CD4-positive, CD25-positive, alpha-beta regulatory T cell (primary cell): Measurements from ENCODE around the gene LGR4. TPM values are rescaled to one million over a fixed set of nuclear protein-coding genes. Genes with fewer than 3 reads are reported as not detected.

Experiments
- ATAC-seq, 2 donors: fragments of 150-1000 bp; cut with Tn5 transposase; one replicate each; pipeline ENCODE4 v1.10.0; 2021; ENCODE audit warnings: low read depth in 2 of 2, moderate number of reproducible peaks in 2 of 2, moderate library complexity in 1 of 2
- DNase-seq, 3 donors: peaks; one replicate each; pipeline versions ENCODE4 v3.0.0 to v3.0.0-alpha.2; 2012 to 2022; ENCODE audit warnings: mixed read lengths in 1 of 3
- H3K27ac ChIP-seq: one replicate; pipeline ENCODE4 v1.7.0; 2013; ENCODE audit warnings: mild to moderate bottlenecking, low read length; ENCODE audit not compliant: insufficient read depth, poor library complexity, severe bottlenecking
- H3K27me3 ChIP-seq: one replicate; pipeline ENCODE4 v1.7.0; 2013; ENCODE audit warnings: low read length; ENCODE audit not compliant: control insufficient read depth, insufficient read depth
- H3K36me3 ChIP-seq: one replicate; pipeline ENCODE4 v1.7.0; 2013; ENCODE audit warnings: mild to moderate bottlenecking, low read length, moderate library complexity; ENCODE audit not compliant: control insufficient read depth, insufficient read depth
- H3K4me1 ChIP-seq: 2 replicates; pipeline ENCODE4 v1.7.0; 2013; ENCODE audit warnings: mild to moderate bottlenecking, low read length; ENCODE audit not compliant: insufficient read depth, control insufficient read depth, poor library complexity, severe bottlenecking
- H3K4me3 ChIP-seq: one replicate; pipeline ENCODE4 v1.7.0; 2013; ENCODE audit warnings: low read depth, mild to moderate bottlenecking, low read length, moderate library complexity
- H3K9me3 ChIP-seq, 2 experiments: 1 replicate in 1 of 2; 2 replicates in 1 of 2; pipeline ENCODE4 v1.7.0; 2013; ENCODE audit warnings: low read length in 2 of 2, mild to moderate bottlenecking in 1 of 2, moderate library complexity in 1 of 2; ENCODE audit not compliant: control insufficient read depth in 2 of 2
- H3K27ac Mint-ChIP-seq, 3 donors: one replicate each; pipeline ENCODE4 v1.8.0; 2020 to 2022; ENCODE audit warnings: mild to moderate bottlenecking in 3 of 3, mixed read lengths in 3 of 3, moderate library complexity in 2 of 3
- H3K27me3 Mint-ChIP-seq: one replicate; pipeline ENCODE4 v1.8.0; 2022; ENCODE audit warnings: mild to moderate bottlenecking, mixed read lengths
- H3K36me3 Mint-ChIP-seq: one replicate; pipeline ENCODE4 v1.8.0; 2020; ENCODE audit warnings: mixed read lengths
- H3K4me1 Mint-ChIP-seq, 4 donors: one replicate each; pipeline ENCODE4 v1.8.0; 2020 to 2022; ENCODE audit warnings: mixed read lengths in 4 of 4, mild to moderate bottlenecking in 1 of 4
- H3K4me3 Mint-ChIP-seq, 4 donors: one replicate each; pipeline ENCODE4 v1.8.0; 2020 to 2022; ENCODE audit warnings: mild to moderate bottlenecking in 4 of 4, mixed read lengths in 4 of 4, moderate library complexity in 3 of 4
- H3K9me3 Mint-ChIP-seq, 7 donors: one replicate each; pipeline ENCODE4 v1.8.0; 2020 to 2022; ENCODE audit warnings: mixed read lengths in 7 of 7, mild to moderate bottlenecking in 3 of 7, moderate library complexity in 2 of 7
- polyA plus RNA-seq, 4 donors: library from polyadenylated mRNA; unstranded; fragments of 300-500 nt; fragmentation: Illumina TruSeq; gene quantifications; one replicate each; pipeline ENCODE4 v1.2.3, GENCODE V29; 2021
- total RNA-seq: library from RNA; stranded (reverse); gene quantifications from one replicate; pipeline ENCODE4 v1.2.3, GENCODE V29; 2022

LGR4 gene
- total and polyA plus RNA-seq, 5 donors from 2014 or later, result 0.27 to 2.7 (median 0.45) TPM; not detected in 1

DNA sequence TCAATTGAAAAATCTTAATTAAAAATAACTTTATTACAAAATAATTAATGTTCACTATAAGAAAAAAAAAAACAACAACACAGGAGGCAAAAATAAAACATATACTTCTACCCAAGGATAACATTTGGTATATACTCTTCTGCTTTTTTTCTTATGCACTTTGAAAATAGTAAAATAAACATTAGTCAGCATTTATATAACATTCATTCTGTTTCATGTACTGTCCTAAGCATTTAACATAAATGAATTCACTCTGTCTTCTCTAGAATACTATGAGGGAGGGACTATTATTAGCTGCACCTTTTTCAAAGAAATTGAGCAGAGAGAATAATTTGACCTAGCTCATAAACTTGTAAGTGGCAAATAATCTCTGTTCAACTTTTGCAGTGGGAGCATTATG is 61.3 kb downstream of the LGR4 start:
- Histone ChIP-seq H3K27me3 (peaks cover 6% of the 10 kb centered on the region), H3K9me3 (no peaks in the 10 kb centered on the region), H3K4me1 (no peaks in the 10 kb centered on the region), H3K4me3 (no peak overlapping the region), H3K36me3 (no peaks in the 10 kb centered on the region), H3K27ac (no peak overlapping the region)
- Mint-ChIP-seq H3K4me1 (no peaks in the 10 kb centered on the region), H3K4me3 (no peak overlapping the region), H3K9me3 (no peaks in the 10 kb centered on the region), H3K27ac (no peak overlapping the region), H3K36me3 (no peaks in the 10 kb centered on the region), H3K27me3 (peaks cover 12% of the 10 kb centered on the region)
- no peak for DNase-seq
- no peak for ATAC-seq

DNA sequence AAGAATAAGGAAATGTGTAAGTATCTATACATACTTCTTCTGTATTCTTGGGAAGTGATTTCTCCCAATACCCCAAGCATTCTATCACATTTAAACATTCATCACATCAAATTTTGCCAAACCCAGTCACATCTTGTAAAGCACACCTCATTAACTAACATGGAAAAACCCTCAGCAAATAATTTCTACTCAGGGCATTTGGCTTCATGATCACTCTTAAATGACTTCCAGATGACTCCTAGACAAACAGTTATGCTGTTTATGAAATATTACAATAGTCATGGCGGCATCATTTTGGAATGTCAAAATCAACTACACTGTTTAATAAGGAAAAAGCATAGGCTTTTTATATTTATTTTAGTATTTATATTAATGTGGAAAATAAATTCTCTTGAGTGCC is 62.3 kb downstream of the LGR4 start:
- DNase-seq, result no peak
- Histone ChIP-seq H3K27ac (no peak overlapping the region), H3K9me3 (no peaks in the 10 kb centered on the region), H3K4me1 (no peaks in the 10 kb centered on the region), H3K27me3 (peaks cover 6% of the 10 kb centered on the region), H3K36me3 (no peaks in the 10 kb centered on the region), H3K4me3 (no peak overlapping the region)
- no peaks in the 10 kb centered on the region for H3K36me3 Mint-ChIP-seq
- no peak overlapping the region for H3K4me3 Mint-ChIP-seq
- no peaks in the 10 kb centered on the region for H3K4me1 Mint-ChIP-seq
- peaks cover 8% of the 10 kb centered on the region for H3K27me3 Mint-ChIP-seq
- no peak overlapping the region for H3K27ac Mint-ChIP-seq
- H3K9me3 Mint-ChIP-seq, result no peaks in the 10 kb centered on the region
- no peak for ATAC-seq

DNA sequence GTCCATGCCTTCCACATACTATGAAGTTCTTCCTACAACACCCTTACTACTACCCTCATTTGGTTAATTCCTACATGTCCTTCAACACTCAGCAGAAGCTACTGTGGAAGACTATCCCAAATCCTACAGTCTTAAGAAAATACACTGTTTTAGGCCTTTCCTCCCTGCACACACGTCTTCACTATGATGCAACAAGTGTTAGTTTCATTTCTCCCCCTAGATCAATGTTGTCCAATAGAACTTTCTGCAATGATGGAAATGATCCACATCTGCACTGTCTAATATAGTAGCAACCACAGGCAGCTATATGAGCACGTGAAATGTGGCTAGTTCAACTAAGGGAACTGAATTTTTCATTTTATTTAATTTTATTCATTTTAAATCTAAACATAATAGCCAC is 62.8 kb downstream of the LGR4 start:
- H3K4me3 ChIP-seq, result no peak overlapping the region
- H3K36me3 ChIP-seq, result no peaks in the 10 kb centered on the region
- no peak overlapping the region for H3K27ac ChIP-seq
- Mint-ChIP-seq H3K27ac (no peak overlapping the region), H3K4me1 (no peaks in the 10 kb centered on the region), H3K9me3 (no peaks in the 10 kb centered on the region), H3K36me3 (no peaks in the 10 kb centered on the region), H3K4me3 (no peak overlapping the region), H3K27me3 (peaks cover 8% of the 10 kb centered on the region)
- ATAC-seq (no peak), DNase-seq (no peak)
- H3K4me1 ChIP-seq, result no peaks in the 10 kb centered on the region
- no peaks in the 10 kb centered on the region for H3K9me3 ChIP-seq
- peaks cover 6% of the 10 kb centered on the region for H3K27me3 ChIP-seq

DNA sequence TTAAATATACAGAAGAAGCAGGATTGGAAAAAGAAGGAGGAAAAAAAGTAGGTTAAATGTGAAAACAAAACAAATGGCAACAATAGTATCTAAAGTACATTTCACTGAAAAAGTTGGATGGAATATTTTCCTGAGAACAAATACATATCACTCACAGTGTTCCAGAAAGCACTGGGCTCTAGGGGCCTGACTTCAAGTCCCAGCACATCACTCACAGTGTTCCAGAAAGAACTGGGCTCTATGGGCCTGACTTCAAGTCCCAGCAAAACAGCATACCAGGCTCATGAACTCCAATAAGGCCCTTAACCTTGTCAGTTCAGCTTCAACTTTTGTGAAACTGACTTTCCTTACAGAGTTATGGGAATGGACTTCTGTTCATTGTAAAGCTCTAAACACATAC is 63.5 kb downstream of the LGR4 start:
- Histone ChIP-seq H3K27ac (no peak overlapping the region), H3K9me3 (no peaks in the 10 kb centered on the region), H3K36me3 (no peaks in the 10 kb centered on the region), H3K4me3 (no peak overlapping the region), H3K4me1 (no peaks in the 10 kb centered on the region), H3K27me3 (peaks cover 6% of the 10 kb centered on the region)
- H3K36me3 Mint-ChIP-seq, result no peaks in the 10 kb centered on the region
- H3K27me3 Mint-ChIP-seq, result peaks cover 8% of the 10 kb centered on the region
- no peak for DNase-seq
- H3K27ac Mint-ChIP-seq, result no peak overlapping the region
- H3K9me3 Mint-ChIP-seq, result no peaks in the 10 kb centered on the region
- no peaks in the 10 kb centered on the region for H3K4me1 Mint-ChIP-seq
- ATAC-seq, result no peak
- H3K4me3 Mint-ChIP-seq, result no peak overlapping the region

DNA sequence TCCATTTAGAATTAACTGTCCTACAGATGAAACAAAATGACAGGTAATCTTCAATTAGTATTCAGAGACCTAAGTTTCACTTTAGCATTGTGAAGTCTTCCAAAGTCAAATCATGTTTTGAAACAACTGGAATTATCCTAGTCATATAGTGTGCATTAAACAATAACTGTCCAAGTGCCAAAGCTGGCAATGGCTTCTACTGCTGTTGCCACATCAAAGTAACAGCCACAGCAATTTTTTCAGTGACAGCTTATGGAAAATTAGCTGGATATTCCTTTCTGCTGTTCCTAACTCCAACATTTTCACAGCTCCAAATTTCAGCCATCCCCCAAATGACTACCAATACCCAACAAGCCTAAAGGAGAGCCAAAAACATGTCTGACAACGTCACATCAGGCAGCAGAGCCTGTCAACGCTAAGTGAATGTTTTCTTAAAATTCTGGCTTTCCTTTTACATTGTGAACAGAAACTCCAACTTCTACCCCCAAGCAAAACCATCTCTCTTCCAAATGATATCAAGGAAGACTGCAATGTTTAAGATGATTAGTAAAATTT is 64.3 kb downstream of the LGR4 start:
- DNase-seq (no peak), ATAC-seq (no peak)
- no peaks in the 10 kb centered on the region for H3K36me3 Mint-ChIP-seq
- Histone ChIP-seq H3K4me3 (no peak overlapping the region), H3K27ac (no peak overlapping the region), H3K4me1 (no peaks in the 10 kb centered on the region), H3K36me3 (no peaks in the 10 kb centered on the region), H3K27me3 (peaks cover 6% of the 10 kb centered on the region), H3K9me3 (no peaks in the 10 kb centered on the region)
- H3K4me1 Mint-ChIP-seq, result no peaks in the 10 kb centered on the region
- no peak overlapping the region for H3K27ac Mint-ChIP-seq
- no peaks in the 10 kb centered on the region for H3K9me3 Mint-ChIP-seq
- H3K27me3 Mint-ChIP-seq, result peaks cover 8% of the 10 kb centered on the region
- no peak overlapping the region for H3K4me3 Mint-ChIP-seq

DNA sequence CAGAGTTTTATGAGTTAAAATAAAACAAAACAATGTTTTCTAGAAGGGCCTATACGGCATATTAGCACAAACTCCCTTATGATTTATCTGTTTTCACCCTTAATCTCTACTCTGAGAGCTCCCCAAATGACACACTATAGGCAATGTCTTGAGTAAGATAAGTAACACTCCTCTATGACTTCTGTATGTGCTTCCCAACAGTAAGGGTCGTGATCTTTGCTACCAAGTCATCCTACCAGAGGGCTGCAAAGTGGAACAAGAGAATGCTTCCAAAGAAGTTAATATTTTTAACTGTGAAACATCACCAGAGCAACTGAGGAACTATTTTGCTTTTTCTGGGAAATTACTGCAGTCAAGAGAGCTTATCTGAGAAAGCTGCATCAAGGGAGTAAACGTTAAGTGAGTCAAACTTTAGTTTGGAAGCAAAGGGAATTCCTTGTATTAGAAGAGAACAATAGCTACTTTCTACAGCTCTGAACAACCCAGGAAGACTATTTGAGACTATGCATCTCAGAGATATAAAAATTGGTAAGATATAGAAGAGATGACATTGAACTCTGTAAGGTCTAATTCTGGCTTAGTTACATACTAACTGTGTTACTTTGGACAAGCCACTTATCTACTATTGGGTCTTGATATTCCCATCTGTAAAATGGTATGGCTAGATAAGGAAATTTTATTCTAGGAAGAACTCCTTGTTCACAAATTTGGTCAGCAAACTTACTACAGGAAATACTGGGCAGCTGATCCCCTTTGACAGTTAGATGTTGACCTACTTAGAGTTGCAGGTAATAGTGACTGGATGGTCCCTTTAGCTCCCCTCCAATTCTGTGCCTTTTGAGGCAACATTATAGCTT is 65.9 kb downstream of the LGR4 start:
- ATAC-seq (no peak), DNase-seq (no peak)
- no peak overlapping the region for H3K27ac ChIP-seq
- H3K9me3 ChIP-seq, result no peaks in the 10 kb centered on the region
- H3K4me3 ChIP-seq, result no peak overlapping the region
- no peaks in the 10 kb centered on the region for H3K4me1 Mint-ChIP-seq
- H3K4me1 ChIP-seq, result no peaks in the 10 kb centered on the region
- H3K27me3 Mint-ChIP-seq, result peaks cover 12% of the 10 kb centered on the region
- H3K27me3 ChIP-seq, result peaks cover 3% of the 10 kb centered on the region
- H3K36me3 Mint-ChIP-seq, result no peaks in the 10 kb centered on the region
- H3K4me3 Mint-ChIP-seq, result no peak overlapping the region
- H3K27ac Mint-ChIP-seq, result no peak overlapping the region
- H3K9me3 Mint-ChIP-seq, result no peaks in the 10 kb centered on the region
- no peaks in the 10 kb centered on the region for H3K36me3 ChIP-seq

DNA sequence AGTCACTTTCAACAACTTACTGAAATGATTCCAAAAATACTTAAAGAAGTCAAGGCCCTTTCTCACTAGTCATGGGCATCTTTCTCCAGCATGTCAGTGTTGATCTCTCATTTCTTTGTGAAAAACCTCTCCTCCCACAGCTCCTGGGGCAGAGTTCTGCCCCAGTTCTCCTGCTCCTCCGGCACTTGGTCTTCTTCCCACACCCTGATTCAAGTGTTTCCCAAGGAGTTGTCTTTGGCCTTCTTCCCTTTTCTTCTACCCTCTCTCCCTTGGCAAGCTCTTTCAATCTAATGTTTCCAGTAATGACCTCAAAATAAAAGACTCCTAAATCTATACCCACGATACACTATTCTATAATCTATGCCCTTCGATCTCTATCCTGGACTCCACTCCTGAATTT is 67.5 kb downstream of the LGR4 start:
- Histone ChIP-seq H3K4me1 (no peaks in the 10 kb centered on the region), H3K27me3 (peaks cover 3% of the 10 kb centered on the region), H3K36me3 (no peaks in the 10 kb centered on the region), H3K9me3 (no peaks in the 10 kb centered on the region), H3K4me3 (no peak overlapping the region), H3K27ac (no peak overlapping the region)
- Mint-ChIP-seq H3K9me3 (no peaks in the 10 kb centered on the region), H3K36me3 (no peaks in the 10 kb centered on the region), H3K4me1 (no peaks in the 10 kb centered on the region), H3K4me3 (no peak overlapping the region), H3K27ac (no peak overlapping the region), H3K27me3 (peaks cover 8% of the 10 kb centered on the region)
- DNase-seq (no peak), ATAC-seq (no peak)

DNA sequence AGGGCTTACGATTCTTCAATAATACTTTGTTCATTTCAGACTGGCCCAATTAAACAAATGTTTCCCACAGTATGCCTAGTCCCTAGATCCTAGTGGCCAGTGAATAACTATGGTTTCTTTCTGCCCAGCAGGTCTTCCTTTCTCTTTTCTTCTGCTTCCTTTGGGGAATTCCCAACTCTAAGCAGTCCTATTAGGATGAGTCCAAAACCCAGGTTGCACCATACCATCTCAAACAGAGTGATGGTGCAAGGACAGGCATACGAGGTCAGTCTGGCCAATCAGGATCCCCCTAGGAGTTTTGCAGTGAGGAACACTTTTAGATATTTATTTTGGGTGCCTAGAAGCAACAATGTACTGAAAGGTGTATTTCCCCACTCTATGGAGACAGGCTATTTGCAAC is 68.2 kb downstream of the LGR4 start:
- Mint-ChIP-seq H3K4me1 (no peaks in the 10 kb centered on the region), H3K9me3 (no peaks in the 10 kb centered on the region), H3K27me3 (peaks cover 8% of the 10 kb centered on the region), H3K36me3 (no peaks in the 10 kb centered on the region), H3K27ac (no peak overlapping the region), H3K4me3 (no peak overlapping the region)
- H3K27me3 ChIP-seq, result peaks cover 3% of the 10 kb centered on the region
- DNase-seq (no peak), ATAC-seq (no peak)
- H3K27ac ChIP-seq, result no peak overlapping the region
- H3K9me3 ChIP-seq, result no peaks in the 10 kb centered on the region
- no peaks in the 10 kb centered on the region for H3K4me1 ChIP-seq
- no peaks in the 10 kb centered on the region for H3K36me3 ChIP-seq
- H3K4me3 ChIP-seq, result no peak overlapping the region
